ENCODE results near the gene NTRK2. TPM values are rescaled to one million over a fixed set of nuclear protein-coding genes. Genes with fewer than 3 reads are reported as not detected.

The NTRK2 gene
- total RNA-seq, 1 experiment from 2014 or later: not detected

DNA sequence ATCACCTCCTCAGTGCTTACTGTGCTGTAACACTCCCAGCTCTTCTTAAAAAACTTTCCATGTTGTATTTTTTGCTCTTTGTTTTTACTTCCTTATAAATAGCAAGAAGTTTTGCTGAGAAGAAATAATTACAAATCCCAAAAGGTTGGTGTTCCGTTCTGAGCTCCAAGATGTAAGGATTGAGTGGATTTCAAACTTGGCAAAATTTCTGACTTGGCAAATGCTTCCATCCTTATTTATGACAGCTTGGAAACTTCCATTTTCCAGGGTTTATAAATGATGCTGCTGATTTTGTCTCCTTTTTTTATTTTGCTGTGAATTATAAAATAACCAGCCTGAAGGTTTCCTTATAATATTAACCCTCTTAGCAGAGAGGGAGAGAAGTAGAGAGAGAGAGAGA, 151.9 kb downstream of the NTRK2 start:
- Histone ChIP-seq H3K79me2 (ENCODE audit: low read depth) (no peaks in the 10 kb centered on the region), H3K27me3 (ENCODE audit: insufficient read depth, low read depth) (peaks cover 22% of the 10 kb centered on the region), H3K9me2 (ENCODE audit: insufficient read depth) (no peaks in the 10 kb centered on the region), H3K27ac (no peak overlapping the region), H3K4me1 (replicated peaks; ENCODE audit: insufficient read depth) (no peaks in the 10 kb centered on the region), H3K4me3 (no peak overlapping the region), H2AFZ (no peak overlapping the region), H4K20me1 (ENCODE audit: insufficient read depth) (no peaks in the 10 kb centered on the region), H3K36me3 (ENCODE audit: low read depth) (no peaks in the 10 kb centered on the region), H3K4me2 (no peak overlapping the region), H3F3A (ENCODE audit: insufficient read depth, low read depth) (no peaks in the 10 kb centered on the region), H3K9me3 (ENCODE audit: insufficient read depth, low read depth) (no peaks in the 10 kb centered on the region)
- ChIA-PET CTCF (no interaction called here), POLR2A (ENCODE audit: unreplicated experiment) (interaction anchor here (0.6 kb wide), 1 partner anchor 11 kb away, joined by 10 read pairs; no protein-coding TSS in a partner anchor)
- BruUV-seq (replicated peaks): no TSS peak
- TF ChIP-seq, protein P1, sequence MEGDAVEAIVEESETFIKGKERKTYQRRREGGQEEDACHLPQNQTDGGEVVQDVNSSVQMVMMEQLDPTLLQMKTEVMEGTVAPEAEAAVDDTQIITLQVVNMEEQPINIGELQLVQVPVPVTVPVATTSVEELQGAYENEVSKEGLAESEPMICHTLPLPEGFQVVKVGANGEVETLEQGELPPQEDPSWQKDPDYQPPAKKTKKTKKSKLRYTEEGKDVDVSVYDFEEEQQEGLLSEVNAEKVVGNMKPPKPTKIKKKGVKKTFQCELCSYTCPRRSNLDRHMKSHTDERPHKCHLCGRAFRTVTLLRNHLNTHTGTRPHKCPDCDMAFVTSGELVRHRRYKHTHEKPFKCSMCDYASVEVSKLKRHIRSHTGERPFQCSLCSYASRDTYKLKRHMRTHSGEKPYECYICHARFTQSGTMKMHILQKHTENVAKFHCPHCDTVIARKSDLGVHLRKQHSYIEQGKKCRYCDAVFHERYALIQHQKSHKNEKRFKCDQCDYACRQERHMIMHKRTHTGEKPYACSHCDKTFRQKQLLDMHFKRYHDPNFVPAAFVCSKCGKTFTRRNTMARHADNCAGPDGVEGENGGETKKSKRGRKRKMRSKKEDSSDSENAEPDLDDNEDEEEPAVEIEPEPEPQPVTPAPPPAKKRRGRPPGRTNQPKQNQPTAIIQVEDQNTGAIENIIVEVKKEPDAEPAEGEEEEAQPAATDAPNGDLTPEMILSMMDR (conservative IDR thresholded peaks at IDR 0.05): no peak
- no peak for TF ChIP-seq EZH2 (IDR thresholded peaks at IDR 0.05; ENCODE audit: low read depth)
- no peak for DNase-seq
- intact Hi-C loops (cut with micrococcal nuclease; ENCODE audit: unreplicated experiment): loop anchor here (10.0 kb wide), 1 partner anchor 63 kb away; no protein-coding TSS in a partner anchor

DNA sequence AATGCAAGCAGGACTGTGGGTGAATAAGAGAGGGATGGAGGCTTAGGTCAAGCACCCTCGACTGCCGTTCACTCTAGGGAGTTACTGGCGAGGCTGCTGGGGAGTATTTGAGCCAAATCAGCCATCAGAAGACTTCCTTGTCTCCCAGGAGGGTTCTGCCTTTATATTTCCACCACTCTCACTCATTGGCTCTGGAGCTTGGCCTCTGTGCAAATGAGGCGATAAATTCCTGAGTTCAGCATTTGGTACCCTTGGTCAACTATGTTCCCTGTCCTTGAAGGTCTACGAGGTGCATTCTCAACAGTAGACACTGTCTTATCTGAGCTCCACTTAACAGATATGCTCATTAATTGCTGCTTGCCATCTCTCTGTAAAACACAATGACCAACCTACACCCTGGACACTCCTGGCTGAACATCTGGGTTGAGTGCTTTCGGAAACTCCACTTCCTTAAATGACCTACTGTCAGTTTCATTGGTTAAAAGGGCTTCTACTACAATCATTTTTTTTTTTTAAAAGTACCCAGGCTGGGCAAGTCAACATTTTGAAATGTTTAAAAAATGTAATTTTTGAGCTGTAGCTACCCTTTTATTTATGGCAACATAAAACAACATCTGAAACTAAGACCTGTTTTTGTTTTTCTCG, 153.2 kb downstream of the NTRK2 start:
- intact Hi-C loops (cut with micrococcal nuclease; ENCODE audit: unreplicated experiment): loop anchor here (10.0 kb wide), 1 partner anchor 62 kb away; no protein-coding TSS in a partner anchor
- Histone ChIP-seq H3K9me3 (ENCODE audit: insufficient read depth, low read depth) (no peaks in the 10 kb centered on the region), H3K27ac (no peak overlapping the region), H2AFZ (no peak overlapping the region), H3K36me3 (ENCODE audit: low read depth) (no peaks in the 10 kb centered on the region), H3K27me3 (ENCODE audit: insufficient read depth, low read depth) (peaks cover 28% of the 10 kb centered on the region), H3K9me2 (ENCODE audit: insufficient read depth) (no peaks in the 10 kb centered on the region), H3K4me2 (no peak overlapping the region), H3K4me3 (no peak overlapping the region), H3K79me2 (ENCODE audit: low read depth) (no peaks in the 10 kb centered on the region), H3K4me1 (replicated peaks; ENCODE audit: insufficient read depth) (no peaks in the 10 kb centered on the region), H4K20me1 (ENCODE audit: insufficient read depth) (no peaks in the 10 kb centered on the region), H3F3A (ENCODE audit: insufficient read depth, low read depth) (no peaks in the 10 kb centered on the region)
- BruUV-seq (replicated peaks): no TSS peak
- POLR2A ChIA-PET (ENCODE audit: unreplicated experiment): no interaction called here
- no peak for TF ChIP-seq EZH2 (IDR thresholded peaks at IDR 0.05; ENCODE audit: low read depth)
- TF ChIP-seq, protein P1 (conservative IDR thresholded peaks at IDR 0.05): no peak
- no peak for DNase-seq
- CTCF ChIA-PET: no interaction called here

GRCh38 chr9:84823421-84824271, 154.1 kb downstream of the NTRK2 start:
- H3K27ac ChIP-seq: no peak overlapping the region
- H3K4me2 ChIP-seq: no peak overlapping the region
- BruUV-seq (replicated peaks): no TSS peak
- H3K4me3 ChIP-seq: no peak overlapping the region
- DNase-seq: peak in 1 of 2 experiments; percentile 35
- no peaks in the 10 kb centered on the region for H3F3A ChIP-seq (ENCODE audit: insufficient read depth, low read depth)
- H3K27me3 ChIP-seq (ENCODE audit: insufficient read depth, low read depth): peaks cover 20% of the 10 kb centered on the region
- ChIA-PET CTCF (no interaction called here), POLR2A (ENCODE audit: unreplicated experiment) (no interaction called here)
- H3K9me2 ChIP-seq (ENCODE audit: insufficient read depth): no peaks in the 10 kb centered on the region
- H2AFZ ChIP-seq: no peak overlapping the region
- H3K36me3 ChIP-seq (ENCODE audit: low read depth): no peaks in the 10 kb centered on the region
- H4K20me1 ChIP-seq (ENCODE audit: insufficient read depth): no peaks in the 10 kb centered on the region
- TF ChIP-seq, protein P1 (conservative IDR thresholded peaks at IDR 0.05): no peak
- TF ChIP-seq EZH2 (IDR thresholded peaks at IDR 0.05; ENCODE audit: low read depth): no peak
- no peaks in the 10 kb centered on the region for H3K79me2 ChIP-seq (ENCODE audit: low read depth)
- no peaks in the 10 kb centered on the region for H3K9me3 ChIP-seq (ENCODE audit: insufficient read depth, low read depth)
- intact Hi-C loops (cut with micrococcal nuclease; ENCODE audit: unreplicated experiment): loop anchor here (10.0 kb wide), 1 partner anchor 61 kb away; no protein-coding TSS in a partner anchor
- no peaks in the 10 kb centered on the region for H3K4me1 ChIP-seq (replicated peaks; ENCODE audit: insufficient read depth)
